K562 (cell line): ENCODE data around the gene SAFB. TPM values are rescaled to one million over a fixed set of nuclear protein-coding genes. Genes with fewer than 3 reads are reported as not detected.

Experiments
- ADNP ChIP-seq: fragments of 200-800 bp; sonication (Bioruptor generic); IDR thresholded peaks from 2 replicates; pipeline ENCODE4 v1.6.1; 2016; ENCODE audit warnings: missing genetic modification characterization, missing compliant biosample characterization
- CEBPB ChIP-seq: fragments of 450-650 bp; IDR thresholded peaks from 2 replicates; pipeline ENCODE4 v1.6.1; 2016; ENCODE audit warnings: missing genetic modification characterization, missing compliant biosample characterization
- MYBL2 ChIP-seq, 2 experiments: fragments of 450-650 bp in 1 of 2; sonication (generic) in 1 of 2; formaldehyde crosslinking in 1 of 2; IDR thresholded peaks; 2 replicates each; pipeline versions ENCODE4 v1.6.1 to v1.8.1; 2017 to 2022; ENCODE audit warnings: borderline replicate concordance in 1 of 2, inconsistent platforms in 1 of 2, low read depth in 1 of 2, mild to moderate bottlenecking in 1 of 2, missing genetic modification reagents in 1 of 2, moderate library complexity in 1 of 2
- MYNN ChIP-seq, 2 experiments: sonication (generic); formaldehyde crosslinking in 1 of 2; IDR thresholded peaks; 2 replicates each; pipeline versions ENCODE4 v1.5.0 to v1.6.1; 2016 to 2020; ENCODE audit warnings: antibody characterized with exemption in 1 of 2, missing genetic modification reagents in 1 of 2
- NELFE ChIP-seq: IDR thresholded peaks from 2 replicates; pipeline ENCODE4 v1.6.1; 2011; ENCODE audit warnings: mild to moderate bottlenecking; ENCODE audit not compliant: insufficient read depth, insufficient read length
- NFE2 ChIP-seq: IDR thresholded peaks from 2 replicates; pipeline ENCODE4 v1.6.1; 2014; ENCODE audit warnings: antibody characterized with exemption, low read depth
- NFE2L1 ChIP-seq: fragments of 450-650 bp; IDR thresholded peaks from 2 replicates; pipeline ENCODE4 v1.6.1; 2016; ENCODE audit warnings: missing genetic modification characterization, low read depth, mild to moderate bottlenecking, missing compliant biosample characterization, moderate library complexity, borderline replicate concordance
- NFYB ChIP-seq: IDR thresholded peaks from 2 replicates; pipeline ENCODE4 v1.6.1; 2011; ENCODE audit warnings: mild to moderate bottlenecking, moderate library complexity; ENCODE audit not compliant: insufficient read length; ENCODE audit errors: extremely low read depth
- NR2C1 ChIP-seq, 2 experiments: fragments of 450-650 bp; IDR thresholded peaks; 2 replicates each; pipeline ENCODE4 v1.6.1; 2017; ENCODE audit warnings: mild to moderate bottlenecking in 2 of 2, antibody characterized with exemption in 1 of 2, inconsistent platforms in 1 of 2, missing compliant biosample characterization in 1 of 2, missing genetic modification characterization in 1 of 2
- POLR2G ChIP-seq: fragments of 200-400 bp; formaldehyde crosslinking; IDR thresholded peaks from 2 replicates; pipeline ENCODE4 v1.6.1; 2017; ENCODE audit warnings: low read depth, mild to moderate bottlenecking, antibody characterized with exemption, low read length, moderate library complexity
- POLR2H ChIP-seq: IDR thresholded peaks from 2 replicates; pipeline ENCODE4 v1.6.1; 2016; ENCODE audit warnings: missing genetic modification characterization, low read depth, mild to moderate bottlenecking, control low read depth, missing compliant biosample characterization, moderate library complexity
- SUPT5H ChIP-seq: fragments of 450-650 bp; IDR thresholded peaks from 2 replicates; pipeline ENCODE4 v1.6.1; 2016
- TBP ChIP-seq: optimal IDR thresholded peaks from 2 replicates; pipeline ENCODE3; 2011; ENCODE audit warnings: low read depth, low read length, improper control_type of control experiment
- TEAD4 ChIP-seq, 2 experiments: sonication (generic) in 1 of 2; formaldehyde crosslinking in 1 of 2; IDR thresholded peaks; 2 replicates each; pipeline versions ENCODE4 v1.6.1 to v1.8.0; 2012 to 2022; ENCODE audit warnings: borderline replicate concordance in 1 of 2, inconsistent platforms in 1 of 2, low read length in 1 of 2, mild to moderate bottlenecking in 1 of 2, missing genetic modification reagents in 1 of 2
- ZC3H4 ChIP-seq: sonication (generic); formaldehyde crosslinking; IDR thresholded peaks from 2 replicates; pipeline ENCODE4 v1.9.0; 2021; ENCODE audit warnings: missing genetic modification reagents, borderline replicate concordance
- ZNF133 ChIP-seq: fragments of 250-450 bp; sonication (Bioruptor Pico); IDR thresholded peaks from 2 replicates; pipeline ENCODE4 v1.4.0; 2020; ENCODE audit warnings: mild to moderate bottlenecking
- ZSCAN29 ChIP-seq: fragments of 450-650 bp; IDR thresholded peaks from 2 replicates; pipeline ENCODE4 v1.6.1; 2017
- polyA plus RNA-seq, 8 experiments: library from polyadenylated mRNA; depleted of rRNA in 4 of 8; stranded (reverse) in 5 of 8; unstranded in 3 of 8; fragments of >200 nt; fragmentation: Nextera tagmentation in 2 of 8; fragmentation: Illumina TruSeq in 1 of 8; extraction: Ambion mirVana in 2 of 8; extraction: Trizol in 1 of 8; gene quantifications; 2 replicates each; pipeline versions ENCODE4 v1.2.1 to v1.2.3, GENCODE V29; 2011 to 2014; ENCODE audit warnings: inconsistent platforms in 1 of 8, missing spikeins in 1 of 8
- total RNA-seq, 7 experiments: library from RNA; depleted of rRNA in 6 of 7; stranded (reverse); fragments of >200 nt in 6 of 7; fragmentation: Illumina TruSeq in 2 of 7; extraction: Trizol in 2 of 7; gene quantifications; 2 replicates each; pipeline versions ENCODE4 v1.2.1 to v1.2.3, GENCODE V29; 2011 to 2021; ENCODE audit warnings: low replicate concordance in 1 of 7
- TF ChIP-seq, protein P1 (sequence below): IDR thresholded peaks from 3 replicates; pipeline ENCODE4 v1.6.1; 2011; ENCODE audit warnings: borderline replicate concordance, mild to moderate bottlenecking; ENCODE audit not compliant: insufficient read length, insufficient read depth
- TF ChIP-seq, protein P2 (sequence below): fragments of 450-650 bp; formaldehyde crosslinking; IDR thresholded peaks from 2 replicates; pipeline ENCODE4 v1.4.0; 2022; ENCODE audit warnings: missing genetic modification characterization
- TF ChIP-seq, protein P3 (sequence below): sonication (generic); formaldehyde crosslinking; IDR thresholded peaks from 2 replicates; pipeline ENCODE4 v1.8.1; 2023; ENCODE audit warnings: mild to moderate bottlenecking, missing genetic modification reagents

The SAFB gene
- total and polyA plus RNA-seq, 9 of the 15 experiments (the other 6 are each of a cell fraction or from before 2014, with no cell fraction given): 1.1 to 151 (median 83.1) TPM

DNA sequence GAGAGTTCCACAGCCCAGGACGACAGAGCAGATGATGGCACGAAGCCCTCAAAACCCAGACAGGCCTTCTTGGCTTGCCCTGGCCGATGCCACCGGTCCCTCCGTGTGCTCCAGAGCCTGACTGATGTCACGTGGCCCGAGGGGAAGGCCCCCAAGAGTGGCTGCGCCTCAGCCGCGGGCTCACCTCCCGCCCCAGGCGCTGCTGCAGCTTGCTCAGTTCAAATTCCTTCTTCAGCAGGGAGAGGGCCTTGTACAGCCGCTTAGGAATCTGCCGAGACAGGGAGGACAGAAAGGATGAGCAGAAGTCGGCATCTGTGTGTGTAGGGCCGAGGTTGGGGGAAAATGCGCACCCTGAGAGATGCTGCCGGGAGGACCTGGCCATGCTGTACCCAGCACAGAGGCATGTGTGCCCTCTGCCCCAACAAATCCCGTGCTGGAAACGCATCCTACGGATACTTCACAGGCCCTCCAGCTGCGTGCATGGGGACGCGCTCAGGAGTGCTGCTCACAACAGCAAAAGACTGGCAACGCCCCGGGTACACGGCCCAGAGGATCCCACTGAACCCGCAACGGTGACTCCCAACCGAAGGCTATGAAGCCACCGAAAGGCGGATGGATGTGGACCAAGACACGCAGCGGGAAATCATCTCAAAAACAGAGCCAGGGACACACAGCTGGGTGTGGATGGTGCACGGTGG lies 84.1 kb downstream of the SAFB start (continued):
- TF ChIP-seq, protein P1, sequence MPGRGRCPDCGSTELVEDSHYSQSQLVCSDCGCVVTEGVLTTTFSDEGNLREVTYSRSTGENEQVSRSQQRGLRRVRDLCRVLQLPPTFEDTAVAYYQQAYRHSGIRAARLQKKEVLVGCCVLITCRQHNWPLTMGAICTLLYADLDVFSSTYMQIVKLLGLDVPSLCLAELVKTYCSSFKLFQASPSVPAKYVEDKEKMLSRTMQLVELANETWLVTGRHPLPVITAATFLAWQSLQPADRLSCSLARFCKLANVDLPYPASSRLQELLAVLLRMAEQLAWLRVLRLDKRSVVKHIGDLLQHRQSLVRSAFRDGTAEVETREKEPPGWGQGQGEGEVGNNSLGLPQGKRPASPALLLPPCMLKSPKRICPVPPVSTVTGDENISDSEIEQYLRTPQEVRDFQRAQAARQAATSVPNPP: no peak
- TF ChIP-seq ZNF133 (CRISPR knock-in tag): no peak
- TF ChIP-seq NR2C1 (IDR thresholded peaks at IDR 0.05): no peak
- TF ChIP-seq NR2C1 (tag; IDR thresholded peaks at IDR 0.05): no peak
- TF ChIP-seq POLR2G: peak; percentile 57
- TF ChIP-seq NELFE: no peak
- 0 out of 2 replicates have a peak, but pooled peaks have one; percentile 40 for TF ChIP-seq ZC3H4 (CRISPR knock-in tag)
- TF ChIP-seq ADNP (tag): no peak
- 0 out of 2 replicates have a peak, but pooled peaks have one; percentile 29 for TF ChIP-seq SUPT5H
- no peak for TF ChIP-seq NFYB
- TF ChIP-seq MYBL2 (IDR thresholded peaks at IDR 0.05; ENCODE audit: low read depth): no peak
- TF ChIP-seq MYBL2 (CRISPR knock-in tag; IDR thresholded peaks at IDR 0.05; ENCODE audit: borderline replicate concordance): no peak
- TF ChIP-seq CEBPB (tag): no peak
- no peak for TF ChIP-seq TBP
- TF ChIP-seq ZSCAN29: no peak
- no peak for TF ChIP-seq POLR2H (tag)
- TF ChIP-seq, protein P2, sequence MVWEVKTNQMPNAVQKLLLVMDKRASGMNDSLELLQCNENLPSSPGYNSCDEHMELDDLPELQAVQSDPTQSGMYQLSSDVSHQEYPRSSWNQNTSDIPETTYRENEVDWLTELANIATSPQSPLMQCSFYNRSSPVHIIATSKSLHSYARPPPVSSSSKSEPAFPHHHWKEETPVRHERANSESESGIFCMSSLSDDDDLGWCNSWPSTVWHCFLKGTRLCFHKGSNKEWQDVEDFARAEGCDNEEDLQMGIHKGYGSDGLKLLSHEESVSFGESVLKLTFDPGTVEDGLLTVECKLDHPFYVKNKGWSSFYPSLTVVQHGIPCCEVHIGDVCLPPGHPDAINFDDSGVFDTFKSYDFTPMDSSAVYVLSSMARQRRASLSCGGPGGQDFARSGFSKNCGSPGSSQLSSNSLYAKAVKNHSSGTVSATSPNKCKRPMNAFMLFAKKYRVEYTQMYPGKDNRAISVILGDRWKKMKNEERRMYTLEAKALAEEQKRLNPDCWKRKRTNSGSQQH: no peak
- TF ChIP-seq MYNN (IDR thresholded peaks at IDR 0.05): 0 out of 2 replicates have a peak, but pooled peaks have one; percentile 30
- TF ChIP-seq MYNN (CRISPR knock-in tag; IDR thresholded peaks at IDR 0.05): no peak
- TF ChIP-seq NFE2L1: no peak
- TF ChIP-seq TEAD4 (IDR thresholded peaks at IDR 0.05; ENCODE audit: low read length): no peak
- no peak for TF ChIP-seq TEAD4 (CRISPR knock-in tag; IDR thresholded peaks at IDR 0.05; ENCODE audit: borderline replicate concordance)
- TF ChIP-seq, protein P3, sequence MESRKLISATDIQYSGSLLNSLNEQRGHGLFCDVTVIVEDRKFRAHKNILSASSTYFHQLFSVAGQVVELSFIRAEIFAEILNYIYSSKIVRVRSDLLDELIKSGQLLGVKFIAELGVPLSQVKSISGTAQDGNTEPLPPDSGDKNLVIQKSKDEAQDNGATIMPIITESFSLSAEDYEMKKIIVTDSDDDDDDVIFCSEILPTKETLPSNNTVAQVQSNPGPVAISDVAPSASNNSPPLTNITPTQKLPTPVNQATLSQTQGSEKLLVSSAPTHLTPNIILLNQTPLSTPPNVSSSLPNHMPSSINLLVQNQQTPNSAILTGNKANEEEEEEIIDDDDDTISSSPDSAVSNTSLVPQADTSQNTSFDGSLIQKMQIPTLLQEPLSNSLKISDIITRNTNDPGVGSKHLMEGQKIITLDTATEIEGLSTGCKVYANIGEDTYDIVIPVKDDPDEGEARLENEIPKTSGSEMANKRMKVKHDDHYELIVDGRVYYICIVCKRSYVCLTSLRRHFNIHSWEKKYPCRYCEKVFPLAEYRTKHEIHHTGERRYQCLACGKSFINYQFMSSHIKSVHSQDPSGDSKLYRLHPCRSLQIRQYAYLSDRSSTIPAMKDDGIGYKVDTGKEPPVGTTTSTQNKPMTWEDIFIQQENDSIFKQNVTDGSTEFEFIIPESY (CRISPR knock-in tag): peak; percentile 35; the same call in 1 of the 2 replicates
- TF ChIP-seq NFE2: no peak
